AML-193 (cell line): ENCODE data around the gene BTG4.

ENCODE experiments used
- DNase-seq, 2 experiments: peaks; one replicate each; lab custom pipeline; 2025; lab: John Stamatoyannopoulos, UW

BTG4 gene

DNA sequence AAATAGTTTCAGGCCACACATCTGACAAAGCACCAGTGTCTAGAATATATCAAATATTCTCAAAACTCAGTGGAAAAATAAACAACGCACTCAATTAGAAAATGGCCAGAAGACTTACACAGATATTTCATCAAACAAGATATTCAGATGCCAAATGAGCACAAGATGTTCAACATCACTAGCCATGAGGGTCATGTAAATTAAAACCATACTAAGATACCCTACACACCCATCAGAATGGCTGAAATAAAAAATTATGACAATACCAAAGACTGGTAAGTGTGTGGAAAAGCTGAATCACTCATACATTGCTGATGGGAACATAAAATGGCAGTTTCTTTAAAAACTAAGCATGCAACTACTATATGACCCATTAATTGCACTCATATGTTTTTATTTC, 21.7 kb downstream of the BTG4 start:
- DNase-seq, result no peak

- DNase-seq, result no peak
These were observed 28.8 kb downstream of the BTG4 start for GRCh38 chr11:111483431-111483830.

DNA sequence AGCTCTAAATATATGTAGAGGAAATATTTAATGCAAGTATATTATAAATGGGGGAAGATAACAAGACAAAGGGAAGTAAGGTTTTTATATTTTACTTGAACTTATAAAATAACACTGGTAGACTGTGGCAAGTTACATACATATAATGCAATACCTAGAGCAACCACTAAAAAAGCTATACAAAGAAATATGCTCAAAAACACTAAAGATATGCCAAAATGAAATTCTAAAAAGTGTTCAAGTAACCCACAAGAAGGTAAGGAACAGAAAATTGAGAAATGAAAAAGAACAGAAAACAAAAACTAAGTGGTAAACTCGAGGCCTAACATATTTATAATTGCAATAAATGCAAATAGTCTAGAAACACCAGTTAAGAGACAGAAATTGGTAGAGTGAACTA, 32.5 kb downstream of the BTG4 start:
- DNase-seq, result peak; percentile 13 to 29

DNA sequence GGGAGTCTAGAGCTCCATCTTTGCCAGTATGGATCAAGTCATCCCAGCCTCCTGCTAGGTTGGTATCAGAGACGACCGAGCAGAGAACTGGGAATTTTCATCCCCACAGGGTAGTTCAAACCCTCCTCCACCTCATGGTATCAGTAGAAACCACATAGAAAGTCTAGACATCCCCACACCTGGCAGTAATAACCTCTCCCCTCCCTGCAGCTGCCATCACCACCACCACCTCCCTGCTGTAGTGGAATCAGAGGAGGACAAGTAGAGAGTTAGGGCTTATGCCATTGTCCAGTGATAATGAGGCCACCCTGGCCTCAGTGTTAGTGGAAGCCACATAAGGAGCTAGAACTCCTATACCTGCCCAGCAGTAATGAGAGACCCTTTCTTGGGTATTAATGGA, 34.3 kb downstream of the BTG4 start:
- no peak for DNase-seq

DNA sequence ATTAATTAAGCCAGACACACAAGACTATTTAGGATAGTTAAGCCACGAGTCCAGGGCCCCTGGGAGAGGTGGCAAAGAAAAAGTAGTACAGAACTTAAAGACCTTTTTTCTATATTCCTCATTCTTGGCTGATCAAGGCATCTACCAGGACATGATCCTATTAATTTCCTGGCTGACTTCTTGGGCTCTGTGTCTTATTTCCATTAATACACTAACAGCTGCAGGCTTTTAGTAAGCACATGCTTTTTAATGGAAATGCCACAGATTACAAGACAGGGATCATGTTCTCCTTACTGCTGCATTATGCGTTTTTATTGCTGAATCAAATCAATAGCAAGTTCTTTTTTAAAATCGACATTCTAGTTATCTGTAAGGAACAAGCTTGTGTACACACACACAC, 35.2 kb downstream of the BTG4 start:
- no peak for DNase-seq

GRCh38 chr11:111476366-111476765, 35.8 kb downstream of the BTG4 start:
- DNase-seq, result no peak

DNA sequence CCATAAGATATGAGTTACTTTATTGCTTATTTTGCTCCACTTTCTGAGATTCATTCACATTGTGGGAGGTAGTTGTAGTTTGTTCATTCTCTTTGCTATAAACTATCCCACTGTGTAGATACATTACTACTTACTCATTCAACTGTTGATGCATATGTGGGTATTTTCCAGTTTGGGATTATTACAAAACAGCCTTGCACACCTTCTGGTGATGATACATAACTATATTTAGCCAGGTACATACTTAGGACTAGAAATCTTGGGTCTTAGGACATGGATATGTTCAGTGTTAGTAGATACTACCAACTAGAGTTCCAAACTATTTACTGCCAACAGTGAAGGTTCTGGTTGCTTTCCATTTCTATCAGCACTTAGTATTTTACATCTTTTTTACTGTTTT, 37.8 kb downstream of the BTG4 start:
- DNase-seq, result no peak

DNA sequence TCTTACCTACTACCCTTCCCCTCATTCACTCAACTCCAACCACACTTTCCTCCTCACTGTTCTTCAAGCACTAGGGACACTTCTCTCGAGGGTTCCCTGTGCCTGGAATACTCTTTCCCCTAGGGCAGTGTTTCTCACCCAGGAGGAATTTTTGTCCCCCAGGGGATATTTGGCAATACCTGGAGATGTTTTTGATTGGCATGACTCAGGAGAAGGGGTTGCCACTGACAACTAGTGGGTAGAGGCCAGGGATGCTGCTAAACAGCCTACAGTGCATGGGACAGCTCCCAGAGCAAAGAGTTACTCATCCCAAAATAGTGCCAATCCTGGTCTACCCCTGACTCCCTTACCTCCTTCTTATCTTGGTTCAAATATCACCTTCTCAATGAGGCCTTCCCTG, 40.0 kb downstream of the BTG4 start:
- DNase-seq, result no peak

DNA sequence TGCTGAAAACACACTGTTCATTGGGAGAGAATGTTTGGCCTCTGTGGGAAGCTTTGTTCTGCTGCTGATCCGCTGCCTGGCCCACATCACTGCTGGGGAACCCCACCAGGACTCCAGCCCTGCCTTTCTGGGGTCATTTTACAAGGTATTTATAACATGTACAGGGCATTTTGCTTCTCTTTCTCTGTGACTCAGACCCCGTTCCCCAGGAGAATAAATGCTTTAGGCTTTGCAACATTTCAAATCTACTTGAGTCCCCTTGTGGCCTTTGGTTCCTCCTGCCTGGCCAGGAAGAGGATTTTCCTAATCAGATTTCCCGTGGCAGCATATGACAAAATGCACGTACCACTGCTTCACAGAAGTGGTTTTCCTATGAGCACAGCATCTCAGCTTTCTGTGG, 43.0 kb downstream of the BTG4 start:
- DNase-seq, result no peak

DNA sequence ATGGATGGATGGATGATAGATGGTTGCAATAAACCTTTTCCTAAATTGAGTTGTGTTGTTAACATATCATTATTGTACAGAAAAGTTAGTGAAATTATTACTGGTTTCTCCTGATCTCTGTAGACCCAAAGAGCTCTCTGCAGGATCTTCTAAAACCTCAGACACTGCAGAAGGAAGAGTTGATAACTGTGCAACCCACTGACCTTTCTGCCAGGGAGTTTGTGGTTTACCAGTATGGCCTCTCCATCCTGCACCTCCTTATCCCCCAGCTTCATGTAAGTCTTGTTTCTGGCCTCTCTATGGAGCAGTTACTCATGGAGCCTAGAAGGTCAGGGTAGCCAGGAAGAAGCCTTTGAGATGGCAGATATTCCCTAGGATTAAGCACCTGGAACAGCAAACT, 45.6 kb downstream of the BTG4 start:
- no peak for DNase-seq

- no peak for DNase-seq
These were observed 46.8 kb downstream of the BTG4 start for GRCh38 chr11:111465400-111465799.

DNA sequence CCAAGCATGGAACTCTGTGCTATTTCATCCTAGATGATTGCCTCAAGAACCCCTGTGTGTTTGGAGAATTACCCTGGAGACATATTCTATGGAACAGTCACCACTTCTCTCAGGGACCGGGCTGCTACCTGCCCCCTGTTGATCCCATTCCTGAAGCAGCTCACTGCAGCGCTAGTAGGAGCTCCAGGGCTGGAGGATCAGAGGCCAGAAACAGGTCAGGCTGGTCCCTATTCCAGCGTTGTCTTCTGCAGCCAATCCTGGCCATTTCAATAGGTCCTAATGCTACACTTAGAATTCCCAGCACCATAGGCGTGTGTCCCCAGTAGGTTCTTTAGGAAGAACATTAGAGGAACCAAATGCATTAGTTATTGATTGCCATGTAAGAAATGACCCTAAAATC, 48.9 kb downstream of the BTG4 start:
- no peak for DNase-seq

- no peak for DNase-seq
These were observed 49.9 kb downstream of the BTG4 start for GRCh38 chr11:111462329-111462728.

DNA sequence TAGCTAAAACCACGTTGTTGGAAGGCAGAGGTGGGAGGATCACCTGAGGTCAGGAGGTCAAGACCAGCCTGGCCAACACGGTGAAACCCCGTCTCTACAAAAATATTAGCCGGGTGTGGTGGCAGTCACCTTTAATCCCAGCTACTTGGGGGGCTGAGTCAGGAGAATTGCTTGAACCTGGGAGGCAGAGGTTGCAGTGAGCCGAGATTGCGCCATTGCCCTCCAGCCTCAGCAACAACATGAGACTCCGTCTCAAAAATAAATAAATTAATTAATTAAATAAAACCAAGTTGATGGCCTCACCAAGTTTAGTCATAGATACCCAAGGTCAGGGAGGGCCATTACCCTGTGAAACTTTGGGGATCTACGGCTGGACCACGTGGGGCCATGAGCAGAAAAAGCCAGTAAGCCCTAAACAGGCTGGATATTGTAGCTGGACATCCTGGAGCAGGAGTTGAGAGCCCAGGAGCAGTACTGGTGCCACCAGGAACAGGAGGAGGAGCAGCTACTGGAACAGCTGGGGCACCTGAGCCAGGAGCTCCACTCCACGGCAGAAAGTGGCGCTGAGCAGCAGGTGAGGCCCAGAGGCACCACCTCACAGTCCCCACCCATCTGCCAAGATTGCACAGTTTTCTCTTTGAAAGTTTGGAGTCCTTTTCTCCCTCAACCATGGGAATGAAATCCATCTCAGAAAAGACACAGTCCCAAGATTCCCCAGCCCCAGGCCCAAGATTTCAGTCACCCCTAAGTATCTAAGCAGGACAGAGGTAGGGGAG, 50.5 kb downstream of the BTG4 start:
- DNase-seq, result no peak

GRCh38 chr11:111460856-111461255, 51.3 kb downstream of the BTG4 start:
- no peak for DNase-seq

DNA sequence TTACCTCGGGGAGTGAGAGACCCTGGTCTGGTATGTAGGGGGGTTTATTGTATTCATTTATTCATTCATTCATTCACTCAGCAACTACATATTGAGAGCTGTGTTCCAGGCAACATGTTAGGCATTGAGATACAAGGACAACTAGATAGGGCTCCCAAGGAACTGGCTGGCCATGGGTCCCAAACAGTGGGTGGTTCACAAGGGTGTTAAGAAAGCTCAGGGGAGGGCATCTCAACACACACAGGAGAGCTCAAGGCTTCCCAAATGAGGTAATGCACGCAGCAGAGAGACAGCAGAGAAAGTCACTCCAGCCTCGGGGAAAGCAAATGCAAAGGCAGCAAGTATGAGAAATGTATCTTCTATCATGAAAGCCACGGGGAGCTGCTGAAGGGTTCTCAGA, 51.8 kb downstream of the BTG4 start:
- no peak for DNase-seq

DNA sequence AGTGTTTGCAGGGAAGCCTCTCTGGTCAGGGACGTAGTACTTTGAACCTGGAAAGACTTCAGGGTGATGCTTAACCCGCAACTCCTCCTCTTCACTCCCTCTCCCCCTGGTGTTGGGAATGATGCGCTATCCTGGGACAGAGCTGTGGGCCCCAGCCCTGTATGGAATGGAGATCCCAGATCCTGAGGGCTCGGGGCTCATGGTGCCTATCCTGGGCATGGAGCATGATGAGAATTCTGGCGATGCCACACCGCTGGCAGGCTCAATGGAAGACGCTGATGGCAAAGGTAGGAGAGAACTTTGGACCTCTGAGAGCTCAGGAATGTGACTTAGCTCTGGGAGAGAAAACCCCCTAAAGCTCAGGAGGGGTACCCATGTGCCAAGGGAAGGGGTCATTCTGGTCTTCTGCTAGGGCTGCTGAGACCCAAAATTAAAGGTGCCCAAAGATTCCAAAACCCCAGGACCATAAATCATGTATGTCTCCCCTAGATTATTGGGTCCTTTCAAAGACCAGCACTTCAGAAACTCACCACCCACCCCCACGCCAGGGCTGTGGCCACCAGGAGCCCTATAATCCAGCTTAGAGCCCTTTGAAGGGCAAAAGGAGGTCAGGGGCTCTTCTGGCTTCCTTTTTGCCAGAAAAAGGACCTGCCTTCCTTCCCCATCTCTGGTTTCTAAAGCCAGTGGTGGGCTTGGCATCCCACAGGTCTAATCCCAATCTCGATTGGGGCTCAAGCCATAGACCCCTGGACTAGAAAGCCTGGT, 52.5 kb downstream of the BTG4 start:
- no peak for DNase-seq

GRCh38 chr11:111457731-111458368, 54.3 kb downstream of the BTG4 start:
- no peak for DNase-seq

- DNase-seq, result no peak
These were observed 55.1 kb downstream of the BTG4 start for GRCh38 chr11:111456859-111457730.

- no peak for DNase-seq
These were observed 55.9 kb downstream of the BTG4 start for GRCh38 chr11:111456086-111456858.
